Measurements from ENCODE around the gene JUNB. TPM values are rescaled to one million over a fixed set of nuclear protein-coding genes. Genes with fewer than 3 reads are reported as not detected.

Gene JUNB
- total and polyA plus RNA-seq, 2 of the 13 experiments (the other 11 are each of a cell fraction or from before 2014, with no cell fraction given), result 7.7 to 8.2 TPM

DNA sequence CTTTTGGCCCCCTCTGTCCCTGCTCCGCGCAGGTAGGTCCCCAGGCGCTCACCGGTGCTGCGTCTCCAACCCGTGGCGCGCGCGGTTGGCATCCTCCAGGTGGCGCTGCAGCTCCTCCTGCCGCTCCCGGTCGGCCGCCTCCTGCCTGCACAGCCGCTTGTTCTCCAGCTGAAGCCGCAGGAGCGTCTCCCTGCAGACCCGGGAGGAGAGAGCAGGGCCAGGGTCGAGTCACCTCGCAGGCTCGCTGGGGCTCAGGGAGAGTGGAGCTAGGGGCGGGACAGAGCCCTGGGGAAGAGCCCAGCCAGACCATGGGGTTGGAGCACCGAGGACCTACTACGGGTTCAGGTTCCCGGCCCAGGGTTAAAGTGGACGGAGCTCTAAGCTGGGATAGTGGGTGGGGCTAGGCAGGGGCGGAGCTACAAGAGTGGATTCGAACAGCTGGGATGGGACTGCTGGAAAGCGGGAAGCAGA, 25.2 kb upstream of the JUNB start (continued):
- no peak for TF ChIP-seq PCBP2 (optimal IDR thresholded peaks at IDR 0.05; ENCODE audit: low read depth, low read length, poor library complexity, severe bottlenecking)
- no peak for TF ChIP-seq ZNF713 (CRISPR knock-in tag; IDR thresholded peaks at IDR 0.05)
- TF ChIP-seq, protein P1, sequence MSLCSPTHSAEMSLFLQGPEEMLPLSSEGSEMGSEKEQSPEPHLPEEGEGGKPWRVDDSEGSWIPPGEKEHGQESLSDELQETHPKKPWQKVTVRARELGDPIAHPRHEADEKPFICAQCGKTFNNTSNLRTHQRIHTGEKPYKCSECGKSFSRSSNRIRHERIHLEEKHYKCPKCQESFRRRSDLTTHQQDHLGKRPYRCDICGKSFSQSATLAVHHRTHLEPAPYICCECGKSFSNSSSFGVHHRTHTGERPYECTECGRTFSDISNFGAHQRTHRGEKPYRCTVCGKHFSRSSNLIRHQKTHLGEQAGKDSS (CRISPR knock-in tag; IDR thresholded peaks at IDR 0.05; ENCODE audit: borderline replicate concordance, low read depth), result peak; percentile 79; the same call in 1 of the 2 replicates
- TF ChIP-seq JUNB (CRISPR knock-in tag; IDR thresholded peaks at IDR 0.05; ENCODE audit: borderline replicate concordance), result no peak
- TF ChIP-seq ZBTB21 (CRISPR knock-in tag; IDR thresholded peaks at IDR 0.05), result no peak
- peak; percentile 62 for TF ChIP-seq KMT2B (CRISPR knock-in tag; IDR thresholded peaks at IDR 0.05)
- TF ChIP-seq SYNCRIP (IDR thresholded peaks at IDR 0.05; ENCODE audit: insufficient read depth, low read depth, low read length), result no peak
- TF ChIP-seq ZNF772 (CRISPR knock-in tag; IDR thresholded peaks at IDR 0.05), result peak; percentile 78; the same call in 1 of the 2 replicates
- TF ChIP-seq ZBTB7B (CRISPR knock-in tag; IDR thresholded peaks at IDR 0.05), result 0 out of 2 replicates have a peak, but pooled peaks have one; percentile 26
- 0 out of 2 replicates have a peak, but pooled peaks have one; percentile 46 for TF ChIP-seq ATF6 (CRISPR knock-in tag; conservative IDR thresholded peaks at IDR 0.05)
- TF ChIP-seq MATR3 (CRISPR knock-in tag; IDR thresholded peaks at IDR 0.05), result no peak
- peak; percentile 78; the same call in 1 of the 2 replicates for TF ChIP-seq ZNF747 (CRISPR knock-in tag; IDR thresholded peaks at IDR 0.05; ENCODE audit: borderline replicate concordance)
- no peak for TF ChIP-seq KLF15 (CRISPR knock-in tag; IDR thresholded peaks at IDR 0.05; ENCODE audit: borderline replicate concordance)
- no peak for TF ChIP-seq ZNF883 (CRISPR knock-in tag; IDR thresholded peaks at IDR 0.05; ENCODE audit: not compliant biosample characterization)
- peak; percentile 47; the same call in 1 of the 2 replicates for TF ChIP-seq ELF3 (CRISPR knock-in tag; IDR thresholded peaks at IDR 0.05)
- TF ChIP-seq ZFP41 (CRISPR knock-in tag; IDR thresholded peaks at IDR 0.05; ENCODE audit: borderline replicate concordance), result no peak
- TF ChIP-seq, protein P2, sequence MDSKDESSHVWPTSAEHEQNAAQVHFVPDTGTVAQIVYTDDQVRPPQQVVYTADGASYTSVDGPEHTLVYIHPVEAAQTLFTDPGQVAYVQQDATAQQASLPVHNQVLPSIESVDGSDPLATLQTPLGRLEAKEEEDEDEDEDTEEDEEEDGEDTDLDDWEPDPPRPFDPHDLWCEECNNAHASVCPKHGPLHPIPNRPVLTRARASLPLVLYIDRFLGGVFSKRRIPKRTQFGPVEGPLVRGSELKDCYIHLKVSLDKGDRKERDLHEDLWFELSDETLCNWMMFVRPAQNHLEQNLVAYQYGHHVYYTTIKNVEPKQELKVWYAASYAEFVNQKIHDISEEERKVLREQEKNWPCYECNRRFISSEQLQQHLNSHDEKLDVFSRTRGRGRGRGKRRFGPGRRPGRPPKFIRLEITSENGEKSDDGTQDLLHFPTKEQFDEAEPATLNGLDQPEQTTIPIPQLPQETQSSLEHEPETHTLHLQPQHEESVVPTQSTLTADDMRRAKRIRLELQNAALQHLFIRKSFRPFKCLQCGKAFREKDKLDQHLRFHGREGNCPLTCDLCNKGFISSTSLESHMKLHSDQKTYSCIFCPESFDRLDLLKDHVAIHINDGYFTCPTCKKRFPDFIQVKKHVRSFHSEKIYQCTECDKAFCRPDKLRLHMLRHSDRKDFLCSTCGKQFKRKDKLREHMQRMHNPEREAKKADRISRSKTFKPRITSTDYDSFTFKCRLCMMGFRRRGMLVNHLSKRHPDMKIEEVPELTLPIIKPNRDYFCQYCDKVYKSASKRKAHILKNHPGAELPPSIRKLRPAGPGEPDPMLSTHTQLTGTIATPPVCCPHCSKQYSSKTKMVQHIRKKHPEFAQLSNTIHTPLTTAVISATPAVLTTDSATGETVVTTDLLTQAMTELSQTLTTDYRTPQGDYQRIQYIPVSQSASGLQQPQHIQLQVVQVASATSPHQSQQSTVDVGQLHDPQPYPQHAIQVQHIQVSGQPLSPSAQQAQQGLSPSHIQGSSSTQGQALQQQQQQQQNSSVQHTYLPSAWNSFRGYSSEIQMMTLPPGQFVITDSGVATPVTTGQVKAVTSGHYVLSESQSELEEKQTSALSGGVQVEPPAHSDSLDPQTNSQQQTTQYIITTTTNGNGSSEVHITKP (CRISPR knock-in tag; IDR thresholded peaks at IDR 0.05; ENCODE audit: low read depth), result peak; percentile 49; the same call in 1 of the 2 replicates
- TF ChIP-seq ARNTL (CRISPR knock-in tag; IDR thresholded peaks at IDR 0.05), result no peak
- no peak for TF ChIP-seq RBAK (CRISPR knock-in tag; IDR thresholded peaks at IDR 0.05)
- TF ChIP-seq TBP (CRISPR knock-in tag; IDR thresholded peaks at IDR 0.05), result no peak
- TF ChIP-seq YY1 (IDR thresholded peaks at IDR 0.05; ENCODE audit: insufficient read depth, insufficient replicate concordance, low read depth, low read length), result peak; percentile 73
- peak; percentile 59; the same call in 1 of the 2 replicates for TF ChIP-seq ZNF614 (CRISPR knock-in tag; IDR thresholded peaks at IDR 0.05; ENCODE audit: borderline replicate concordance)
- TF ChIP-seq NR2F1 (CRISPR knock-in tag; IDR thresholded peaks at IDR 0.05), result no peak
- 0 out of 2 replicates have a peak, but pooled peaks have one; percentile 61 for TF ChIP-seq RELA (CRISPR knock-in tag; IDR thresholded peaks at IDR 0.05)

Data from HepG2 (cell line).